ENCODE data around the gene KCNK13. TPM values are rescaled to one million over a fixed set of nuclear protein-coding genes. Genes with fewer than 3 reads are reported as not detected.

KCNK13 gene
- total RNA-seq, 1 donor from 2014 or later = 0.10 TPM

GRCh38 chr14:90027842-90028241, 34.0 kb upstream of the KCNK13 start:
- no peak overlapping the region for H3K27ac Mint-ChIP-seq (ENCODE audit: unreplicated experiment)

GRCh38 chr14:90034156-90034555, 27.6 kb upstream of the KCNK13 start:
- Mint-ChIP-seq H3K27me3 (ENCODE audit: unreplicated experiment) (no peaks in the 10 kb centered on the region), H3K4me1 (ENCODE audit: unreplicated experiment) (no peaks in the 10 kb centered on the region), H3K27ac (ENCODE audit: unreplicated experiment) (no peak overlapping the region), H3K9me3 (ENCODE audit: unreplicated experiment) (no peaks in the 10 kb centered on the region), H3K4me3 (ENCODE audit: unreplicated experiment) (no peak overlapping the region), H3K36me3 (ENCODE audit: low read depth, unreplicated experiment) (peaks cover 28% of the 10 kb centered on the region)
- no peak for DNase-seq (ENCODE audit: low spot score)
- TF ChIP-seq CTCF (IDR thresholded peaks at IDR 0.05; ENCODE audit: unreplicated experiment) = no peak

More at GRCh38 chr14:90027842-90028241, 34.0 kb upstream of the KCNK13 start:
- H3K4me1 Mint-ChIP-seq (ENCODE audit: unreplicated experiment) = no peaks in the 10 kb centered on the region
- H3K36me3 Mint-ChIP-seq (ENCODE audit: low read depth, unreplicated experiment) = peaks cover 36% of the 10 kb centered on the region
- DNase-seq (ENCODE audit: low spot score) = no peak
- no peaks in the 10 kb centered on the region for H3K27me3 Mint-ChIP-seq (ENCODE audit: unreplicated experiment)
- TF ChIP-seq CTCF (IDR thresholded peaks at IDR 0.05; ENCODE audit: unreplicated experiment) = no peak
- H3K9me3 Mint-ChIP-seq (ENCODE audit: unreplicated experiment) = no peaks in the 10 kb centered on the region
- H3K4me3 Mint-ChIP-seq (ENCODE audit: unreplicated experiment) = no peak overlapping the region

GRCh38 chr14:90034835-90035525, 26.8 kb upstream of the KCNK13 start:
- Mint-ChIP-seq H3K9me3 (ENCODE audit: unreplicated experiment) (no peaks in the 10 kb centered on the region), H3K4me3 (ENCODE audit: unreplicated experiment) (no peak overlapping the region), H3K27me3 (ENCODE audit: unreplicated experiment) (no peaks in the 10 kb centered on the region), H3K36me3 (ENCODE audit: low read depth, unreplicated experiment) (peaks cover 28% of the 10 kb centered on the region), H3K27ac (ENCODE audit: unreplicated experiment) (no peak overlapping the region), H3K4me1 (ENCODE audit: unreplicated experiment) (no peaks in the 10 kb centered on the region)
- TF ChIP-seq CTCF (IDR thresholded peaks at IDR 0.05; ENCODE audit: unreplicated experiment) = no peak
- DNase-seq (ENCODE audit: low spot score) = no peak

- no peaks in the 10 kb centered on the region for H3K4me1 Mint-ChIP-seq (ENCODE audit: unreplicated experiment)
Measured at GRCh38 chr14:90039253-90040010, 22.4 kb upstream of the KCNK13 start.

More at GRCh38 chr14:90039253-90040010, 22.4 kb upstream of the KCNK13 start:
- Mint-ChIP-seq H3K27ac (ENCODE audit: unreplicated experiment) (no peak overlapping the region), H3K27me3 (ENCODE audit: unreplicated experiment) (peaks cover 2% of the 10 kb centered on the region), H3K9me3 (ENCODE audit: unreplicated experiment) (no peaks in the 10 kb centered on the region), H3K4me3 (ENCODE audit: unreplicated experiment) (no peak overlapping the region), H3K36me3 (ENCODE audit: low read depth, unreplicated experiment) (peaks cover 20% of the 10 kb centered on the region)
- no peak for TF ChIP-seq CTCF (IDR thresholded peaks at IDR 0.05; ENCODE audit: unreplicated experiment)
- DNase-seq (ENCODE audit: low spot score) = no peak
